Neural progenitor cell (in vitro differentiated cells): ENCODE measurements around the gene IL27RA.

Experiments
- EZH2 ChIP-seq: fragments of 200-600 bp; sonication (generic); IDR thresholded peaks from 2 replicates; pipeline ENCODE4 v1.6.1; 2017; ENCODE audit warnings: antibody characterized with exemption, mild to moderate bottlenecking, moderate library complexity
- EZH2phosphoT487 ChIP-seq: fragments of 200-600 bp; sonication (generic); IDR thresholded peaks from 2 replicates; pipeline ENCODE4 v1.6.1; 2017; ENCODE audit warnings: antibody characterized with exemption
- TF ChIP-seq, protein P1 (sequence below): fragments of 200-600 bp; sonication (generic); IDR thresholded peaks from 2 replicates; pipeline ENCODE4 v1.5.1; 2017; ENCODE audit warnings: antibody characterized with exemption, mild to moderate bottlenecking

DNA sequence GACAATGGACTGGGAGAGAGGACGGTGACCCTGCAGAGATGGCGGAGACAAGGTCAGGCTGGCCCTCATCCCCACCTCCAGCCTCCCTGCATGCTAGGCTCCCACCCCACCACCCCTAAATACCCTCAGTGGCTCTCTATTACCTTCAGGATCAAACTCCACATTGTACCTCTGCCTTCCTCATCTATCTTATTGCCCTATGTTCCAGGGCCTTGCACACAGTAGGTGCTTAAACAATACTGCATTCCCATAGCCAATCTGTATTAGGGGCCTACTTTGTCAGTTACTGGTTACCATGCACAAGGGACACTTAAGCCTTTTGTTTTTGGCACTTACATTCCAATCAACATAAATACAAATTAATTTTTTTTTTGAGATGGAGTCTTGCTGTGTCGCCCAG lies 23.8 kb downstream of the IL27RA start:
- TF ChIP-seq, protein P1, sequence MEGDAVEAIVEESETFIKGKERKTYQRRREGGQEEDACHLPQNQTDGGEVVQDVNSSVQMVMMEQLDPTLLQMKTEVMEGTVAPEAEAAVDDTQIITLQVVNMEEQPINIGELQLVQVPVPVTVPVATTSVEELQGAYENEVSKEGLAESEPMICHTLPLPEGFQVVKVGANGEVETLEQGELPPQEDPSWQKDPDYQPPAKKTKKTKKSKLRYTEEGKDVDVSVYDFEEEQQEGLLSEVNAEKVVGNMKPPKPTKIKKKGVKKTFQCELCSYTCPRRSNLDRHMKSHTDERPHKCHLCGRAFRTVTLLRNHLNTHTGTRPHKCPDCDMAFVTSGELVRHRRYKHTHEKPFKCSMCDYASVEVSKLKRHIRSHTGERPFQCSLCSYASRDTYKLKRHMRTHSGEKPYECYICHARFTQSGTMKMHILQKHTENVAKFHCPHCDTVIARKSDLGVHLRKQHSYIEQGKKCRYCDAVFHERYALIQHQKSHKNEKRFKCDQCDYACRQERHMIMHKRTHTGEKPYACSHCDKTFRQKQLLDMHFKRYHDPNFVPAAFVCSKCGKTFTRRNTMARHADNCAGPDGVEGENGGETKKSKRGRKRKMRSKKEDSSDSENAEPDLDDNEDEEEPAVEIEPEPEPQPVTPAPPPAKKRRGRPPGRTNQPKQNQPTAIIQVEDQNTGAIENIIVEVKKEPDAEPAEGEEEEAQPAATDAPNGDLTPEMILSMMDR: no peak
- TF ChIP-seq EZH2phosphoT487 (no peak), EZH2 (no peak)
